Activated T-cell treated with anti-CD3 and anti-CD28 coated beads, Interleukin-2, amount 50 U/mL, for 1 hour (primary cell): ENCODE data around the gene HAP1.
A peak's percentile ranks its signal among the peaks of the same experiment; 100 is the strongest.
"Not testable (repeated sequence)": the region's sequence is repeated elsewhere in the genome, so short reads cannot be mapped to it uniquely, and the experiment has no call there.

Source experiments
- DNase-seq: peaks from one replicate; pipeline ENCODE4 v3.0.0-alpha.2; 2020

The HAP1 gene

DNA sequence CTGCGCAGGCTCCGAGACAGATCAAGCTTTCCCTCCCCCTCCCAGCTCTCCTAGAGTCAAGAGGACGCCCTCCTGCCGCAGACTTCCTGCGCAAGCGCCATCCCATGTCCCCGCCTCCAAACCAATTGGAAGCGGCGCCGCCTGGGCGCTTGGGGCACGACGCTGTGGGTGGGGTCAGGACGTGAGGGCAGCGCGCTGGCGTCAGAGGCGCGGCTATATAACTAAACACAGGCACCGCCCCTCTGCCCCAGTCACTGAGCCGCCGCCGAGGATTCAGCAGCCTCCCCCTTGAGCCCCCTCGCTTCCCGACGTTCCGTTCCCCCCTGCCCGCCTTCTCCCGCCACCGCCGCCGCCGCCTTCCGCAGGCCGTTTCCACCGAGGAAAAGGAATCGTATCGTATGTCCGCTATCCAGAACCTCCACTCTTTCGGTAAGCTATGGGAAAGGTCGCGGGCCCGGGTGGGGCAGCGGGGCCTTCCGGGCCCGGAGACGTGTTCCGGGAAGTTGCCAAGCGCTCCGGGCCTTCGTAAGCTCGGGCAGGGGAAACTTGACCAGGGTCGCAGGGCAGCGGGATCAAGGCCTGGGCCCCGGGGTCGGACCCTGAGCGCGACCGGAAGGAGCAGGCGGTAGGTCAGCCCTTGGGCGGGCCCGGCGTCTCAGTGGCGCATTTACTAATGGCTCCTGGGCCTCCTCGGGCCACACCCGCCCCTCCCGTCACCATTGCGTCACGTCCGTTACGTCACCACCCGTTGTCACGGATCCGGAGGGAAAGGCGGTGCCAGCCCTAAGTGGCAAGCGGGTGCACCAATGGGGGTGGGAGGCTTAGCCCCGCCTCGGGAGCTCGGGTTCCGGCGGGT is 45.6 kb downstream of the HAP1 start, which contains the start of gene EIF1:
EIF1 (plus strand) TSS at position 245 of the 856 bp plus-strand sequence; CDS start at position 399, 154 bp downstream.
- peak; percentile 99 for DNase-seq

DNA sequence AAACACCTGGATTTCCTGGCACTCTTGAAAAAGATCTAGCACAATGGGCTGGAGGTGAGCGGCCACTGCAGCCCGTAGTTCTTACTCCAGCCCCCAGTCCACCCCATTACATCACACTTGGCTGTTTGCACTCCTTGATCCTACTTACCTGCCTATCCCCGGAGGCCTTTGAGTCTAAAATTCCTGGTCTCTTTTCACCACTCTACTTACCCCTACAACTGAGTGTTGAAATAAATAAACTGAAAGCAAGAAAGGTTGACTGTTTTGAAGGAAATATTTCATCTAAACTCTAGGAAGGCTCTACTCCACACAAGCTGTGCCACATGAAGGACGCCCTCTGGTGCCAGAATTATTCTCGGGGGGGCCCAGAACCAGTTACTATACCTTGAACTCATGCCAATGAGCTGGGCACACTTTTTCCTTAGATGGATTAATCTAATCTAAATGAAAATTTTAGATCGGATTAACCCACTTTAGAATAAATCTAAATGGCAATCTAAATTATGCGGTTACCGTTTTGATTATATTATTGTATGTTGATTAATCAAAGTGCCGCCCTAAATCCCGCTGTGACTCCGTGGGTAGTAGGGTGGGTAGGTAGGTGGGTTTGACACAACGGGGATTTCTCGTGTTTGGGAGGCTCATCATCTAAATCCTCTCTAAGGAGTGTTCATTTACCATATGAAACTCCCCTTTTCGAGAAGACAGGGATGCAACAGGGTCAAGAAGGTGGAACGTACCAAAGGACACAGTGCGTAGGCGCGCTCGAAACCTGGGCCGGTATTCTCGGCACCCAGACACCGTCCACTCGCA is 46.4 kb downstream of the HAP1 start:
- DNase-seq = peak; percentile 64

DNA sequence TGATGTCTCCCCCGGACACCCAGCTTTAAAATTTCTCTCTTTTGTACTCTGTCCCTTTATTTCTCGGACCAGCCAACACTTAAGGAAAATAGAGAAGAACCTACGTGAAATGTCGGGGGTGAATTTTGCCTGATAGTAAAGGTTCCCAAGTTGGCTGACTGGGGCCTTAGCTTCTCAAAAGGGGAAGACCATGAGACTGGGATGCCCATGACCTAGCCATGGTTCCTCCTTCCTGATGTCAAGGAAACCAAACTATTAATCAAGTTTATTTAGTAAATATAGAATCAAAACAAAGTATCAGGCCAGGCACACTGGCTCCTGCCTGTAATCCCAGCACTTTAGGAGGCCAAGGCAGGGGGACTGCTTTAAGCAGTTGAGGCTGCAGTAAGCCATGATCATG is 48.2 kb downstream of the HAP1 start:
- no peak for DNase-seq

DNA sequence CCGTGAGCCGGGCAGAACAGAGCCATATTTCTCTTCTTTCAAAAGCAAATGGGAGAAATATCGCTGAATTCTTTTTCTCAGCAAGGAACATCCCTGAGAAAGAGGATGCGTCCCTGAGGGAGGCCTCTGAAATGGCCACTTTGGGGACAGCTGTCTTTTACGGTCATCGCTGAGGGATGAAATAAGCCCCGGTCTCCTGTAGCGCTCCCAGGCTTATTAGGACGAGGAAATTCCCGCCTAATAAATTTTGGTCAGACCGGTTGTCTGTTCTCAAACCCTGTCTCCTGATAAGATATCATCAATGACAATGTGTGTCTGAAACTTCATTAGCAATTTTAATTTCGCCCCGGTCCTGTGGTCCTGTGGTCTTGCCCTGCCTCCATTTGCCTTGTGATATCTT is 48.7 kb downstream of the HAP1 start:
- not testable (repeated sequence) for DNase-seq

DNA sequence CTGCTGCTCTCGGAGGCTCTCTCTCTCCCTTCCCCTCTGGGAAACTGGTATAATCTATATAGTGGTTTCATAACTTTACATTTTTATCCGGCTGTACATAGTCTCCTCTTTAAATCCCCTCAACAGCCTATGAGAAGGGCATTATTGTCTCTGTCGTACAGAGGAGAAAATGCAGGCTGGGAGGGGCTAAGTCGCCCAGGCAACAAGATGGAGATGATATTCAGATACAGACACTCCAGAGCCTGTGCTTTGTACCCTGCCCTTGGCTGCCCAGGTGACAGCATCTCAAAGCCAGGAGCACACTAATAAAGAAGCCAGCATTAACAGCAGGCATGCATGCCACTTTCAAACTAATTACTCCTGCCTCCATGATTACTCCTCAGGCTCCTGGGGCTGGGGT is 50.4 kb downstream of the HAP1 start:
- no peak for DNase-seq

DNA sequence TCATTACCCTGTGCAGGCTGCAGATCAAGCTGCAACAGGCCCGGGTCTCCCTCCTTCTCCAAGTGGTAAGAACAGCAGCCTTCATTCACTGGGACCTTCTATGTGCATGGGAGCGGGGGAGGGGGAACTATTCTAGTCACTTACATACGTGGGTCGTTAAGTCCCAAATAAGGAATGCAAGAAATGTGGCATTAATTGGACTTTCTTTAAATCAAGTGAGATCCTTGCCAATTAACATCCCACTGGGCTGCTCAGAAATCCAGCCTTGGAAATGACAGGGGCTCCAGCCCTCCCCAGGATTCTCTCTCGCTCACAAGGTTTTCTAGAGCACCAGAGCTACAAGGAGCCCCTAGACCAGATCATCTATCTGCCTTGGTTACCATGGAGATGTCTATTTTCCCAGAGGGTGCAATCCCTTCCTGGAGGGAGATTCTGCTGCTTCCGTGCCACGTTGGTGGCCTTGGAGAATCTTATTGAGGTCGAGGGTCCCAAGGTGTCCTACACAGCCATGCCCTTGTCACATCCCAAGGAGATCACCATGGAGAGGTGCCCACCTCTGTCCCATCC is 50.9 kb downstream of the HAP1 start:
- no peak for DNase-seq

DNA sequence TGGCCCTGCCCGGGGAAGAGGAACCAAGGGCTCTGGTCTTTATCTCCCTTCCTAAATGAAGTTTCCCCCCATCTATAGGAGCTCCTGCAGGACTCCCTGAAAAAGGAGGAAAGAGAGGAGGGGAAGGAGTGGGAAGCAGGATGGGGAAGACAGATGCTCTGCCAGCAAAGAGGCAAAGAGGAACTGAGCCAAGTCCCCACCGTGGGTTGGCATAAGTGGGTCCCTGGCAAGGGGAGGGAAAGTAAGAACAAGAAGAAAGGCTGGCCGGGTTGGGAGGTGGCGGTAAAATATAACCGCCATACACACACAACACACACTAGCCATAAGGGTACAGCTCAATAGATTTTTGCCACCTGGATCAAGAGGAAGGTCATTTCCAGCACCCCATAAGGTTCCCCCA is 51.8 kb downstream of the HAP1 start:
- DNase-seq = no peak

DNA sequence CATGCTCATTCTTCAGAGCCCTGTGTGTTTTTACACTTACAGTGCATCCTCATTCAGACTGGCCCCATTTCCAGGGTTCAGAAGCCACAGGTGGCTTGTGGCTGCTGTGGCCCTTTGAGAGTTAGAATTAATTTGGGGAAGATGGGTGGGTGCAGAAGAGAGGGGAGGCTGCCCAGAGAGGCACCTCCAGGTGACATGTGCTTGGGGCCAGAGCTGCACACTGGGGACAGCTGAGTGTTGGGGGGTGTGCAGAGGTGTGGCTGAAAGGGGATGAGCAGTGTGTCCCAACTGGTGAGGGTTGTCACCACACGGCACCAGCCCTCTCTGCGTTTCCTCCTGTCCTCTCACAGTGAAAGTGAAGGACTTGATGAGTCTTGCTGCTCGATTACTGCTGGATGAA is 52.7 kb downstream of the HAP1 start:
- no peak for DNase-seq

DNA sequence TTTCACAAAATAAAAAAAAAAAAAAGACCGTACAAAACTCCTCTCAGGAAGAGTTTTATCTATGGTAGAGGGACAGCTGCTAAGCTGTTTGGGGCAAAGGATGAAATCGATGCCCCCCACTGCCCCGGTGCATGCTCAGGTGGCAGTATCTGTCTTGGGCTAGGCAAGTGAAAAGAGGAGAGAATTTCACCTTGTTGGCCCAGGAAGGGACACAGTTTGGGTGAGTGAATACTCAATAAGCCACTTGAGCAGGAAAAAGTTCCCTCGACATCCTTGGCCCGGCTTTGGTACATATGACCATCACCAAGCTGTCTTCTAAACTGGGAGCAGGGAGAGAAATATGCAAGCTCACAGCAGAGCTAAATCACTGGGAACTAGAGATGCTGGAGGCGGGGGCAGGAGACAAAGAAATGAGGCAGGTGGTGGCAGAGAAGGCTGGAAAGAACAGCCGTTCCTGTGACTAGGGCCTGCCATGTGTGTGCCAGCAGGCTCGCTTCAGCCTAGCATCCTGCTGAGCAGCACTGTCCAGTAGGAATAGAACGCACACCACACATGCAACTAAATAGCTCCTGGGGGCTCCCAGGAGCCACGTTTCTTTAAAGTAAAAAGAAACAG is 53.9 kb downstream of the HAP1 start:
- DNase-seq = no peak

DNA sequence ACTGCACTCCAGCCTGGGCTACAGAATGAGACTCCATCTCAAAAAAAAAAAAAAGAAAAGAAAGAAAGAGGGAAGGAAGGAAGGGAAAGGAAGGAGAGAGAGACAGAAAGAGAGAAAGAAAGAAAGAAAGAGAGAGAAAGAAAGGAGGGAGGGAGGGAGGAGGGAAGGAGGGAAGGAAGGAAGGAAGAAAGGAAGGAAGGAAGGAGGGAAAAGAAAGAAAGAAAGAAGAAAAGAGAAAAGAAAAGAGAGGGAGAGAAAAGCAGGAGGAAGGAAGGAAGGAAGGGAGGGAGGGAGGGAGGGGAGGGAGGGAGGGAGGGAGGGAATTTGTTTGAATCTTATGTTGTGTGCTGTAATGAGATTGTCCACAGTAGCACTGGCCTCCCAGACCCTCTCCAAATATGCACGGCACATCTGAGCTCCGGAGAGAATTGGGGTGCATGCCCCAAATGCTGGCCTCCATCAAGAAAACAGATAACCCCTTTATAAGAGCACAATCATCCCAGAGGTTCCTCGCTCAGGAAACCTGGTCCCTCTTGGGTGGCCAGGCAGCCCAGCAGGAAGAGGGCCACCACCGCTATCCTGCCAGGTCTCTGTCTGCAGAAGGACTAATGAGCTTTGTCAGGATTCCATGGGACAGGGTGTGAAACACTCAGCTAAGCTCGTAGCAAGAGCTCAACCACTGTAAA is 54.6 kb downstream of the HAP1 start:
- DNase-seq = no peak

DNA sequence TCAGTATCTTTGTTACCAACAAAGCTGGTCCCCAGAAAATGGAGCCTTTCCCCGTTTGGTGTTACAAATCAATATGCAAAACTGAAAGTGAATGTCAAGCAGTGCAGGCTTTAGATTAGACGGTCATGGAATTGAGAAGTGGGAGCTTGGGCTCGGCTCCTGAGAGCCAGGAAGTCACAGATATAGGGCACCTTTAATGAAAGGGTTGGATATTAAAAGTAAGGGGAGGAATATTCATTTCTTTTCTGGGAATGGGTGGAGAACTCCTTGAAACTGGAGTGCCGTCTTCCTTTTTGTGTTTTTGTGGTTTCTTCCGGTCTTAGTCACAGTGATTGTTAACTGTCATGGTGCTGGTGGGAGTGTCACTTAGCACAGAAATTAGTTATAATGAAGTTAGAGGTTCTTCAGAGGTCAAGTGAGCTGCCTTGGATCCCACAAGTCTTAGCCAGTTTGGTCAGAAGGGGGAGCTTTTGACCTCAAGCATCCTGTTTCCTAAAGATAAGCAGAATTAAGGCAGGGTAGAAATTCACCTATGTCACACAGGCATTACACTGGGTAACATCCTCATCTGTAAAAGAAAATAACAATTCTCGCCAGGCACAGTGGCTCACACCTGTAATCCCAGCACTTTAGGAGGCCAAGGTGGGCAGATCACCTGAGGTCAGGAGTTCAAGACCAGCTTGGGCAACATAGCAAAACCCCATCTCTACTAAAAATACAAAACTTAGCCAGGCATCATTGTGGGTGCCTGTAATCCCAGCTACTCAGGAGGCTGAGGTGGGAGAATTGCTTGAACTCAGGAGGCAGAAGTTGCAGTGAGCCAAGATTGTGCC is 55.3 kb downstream of the HAP1 start:
- no peak for DNase-seq

DNA sequence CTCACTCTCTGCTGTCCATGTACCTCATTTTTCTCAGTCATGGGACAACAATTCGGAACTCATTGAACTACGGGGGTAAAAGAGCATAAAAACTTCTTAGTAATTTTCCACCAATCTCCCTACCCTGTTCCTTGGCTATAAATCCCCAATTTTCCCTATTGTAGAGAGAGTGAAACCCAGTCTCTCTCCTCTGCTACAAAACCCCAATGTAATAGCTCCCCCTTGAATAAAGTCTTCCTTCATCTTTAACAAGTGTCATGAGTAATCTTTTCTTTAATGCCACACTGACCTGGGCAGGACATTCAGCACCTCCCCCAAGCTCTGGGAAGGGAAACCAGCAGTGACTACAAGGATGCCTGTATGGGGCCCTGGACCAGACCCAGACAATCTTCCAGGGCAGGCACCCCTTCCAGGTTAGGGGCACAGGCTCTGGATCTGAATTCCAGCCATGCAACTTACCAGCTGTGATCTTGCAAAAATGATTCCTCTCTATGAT is 56.0 kb downstream of the HAP1 start:
- DNase-seq = no peak

DNA sequence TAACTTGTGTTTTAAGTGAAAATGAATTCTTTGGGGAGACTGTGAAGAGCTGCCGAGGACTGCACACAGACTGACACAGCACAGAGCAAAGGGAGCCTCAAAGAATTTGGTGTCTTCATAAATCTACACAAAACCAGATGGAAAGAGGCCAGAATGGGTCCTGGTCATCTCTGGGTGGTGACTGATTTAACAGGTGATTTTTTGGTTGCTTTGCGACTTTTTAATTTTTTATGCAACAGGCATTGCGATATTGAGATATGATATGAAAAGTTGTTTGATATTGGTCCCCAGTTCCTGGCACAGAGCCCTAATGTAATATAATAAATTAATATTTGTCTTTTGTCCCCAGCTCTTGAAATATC is 58.4 kb downstream of the HAP1 start:
- DNase-seq = no peak

DNA sequence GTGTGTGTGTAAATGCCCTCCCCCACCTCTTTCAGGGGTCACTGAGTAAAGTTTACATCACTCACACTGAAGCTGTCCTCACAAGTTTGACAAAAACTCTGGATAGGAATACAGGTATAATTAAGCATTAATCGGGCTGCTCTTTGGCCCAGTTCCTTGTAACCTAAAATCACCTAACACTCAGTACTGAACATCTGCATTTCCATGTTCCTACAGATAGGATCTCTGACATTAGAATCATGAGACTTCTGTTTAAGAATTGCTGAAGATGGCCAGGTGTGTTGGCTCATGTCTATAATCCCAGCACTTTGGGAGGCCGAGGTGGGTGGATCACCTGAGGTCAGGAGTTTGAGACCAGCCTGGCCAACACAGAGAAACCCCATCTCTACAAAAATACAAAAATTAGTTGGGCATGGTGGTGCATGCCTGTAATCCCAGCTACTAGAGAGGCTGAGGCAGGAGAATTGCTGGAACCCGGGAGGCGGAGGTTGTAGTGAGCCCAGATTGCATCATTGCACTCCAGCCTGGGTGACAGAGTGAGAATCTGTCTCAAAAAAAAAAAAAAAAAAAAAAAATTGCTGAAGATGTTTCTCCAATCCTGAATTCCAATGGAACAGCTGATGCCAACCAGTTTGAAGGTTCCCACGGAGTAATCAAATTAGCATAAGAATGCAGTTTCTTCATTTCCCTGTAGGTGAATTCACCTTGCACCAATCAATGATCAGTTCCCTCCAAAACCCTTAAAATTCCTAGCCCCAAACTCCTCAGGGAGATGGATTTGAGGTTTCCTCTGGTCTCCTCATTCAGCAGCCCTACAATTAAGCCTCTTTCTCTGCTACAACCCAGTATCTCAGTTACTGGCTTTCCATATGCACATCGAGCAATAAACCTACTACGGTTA is 59.0 kb downstream of the HAP1 start:
- not testable (repeated sequence) for DNase-seq
